Right forelimb (tissue), 1 donor: ENCODE results near the gene TRPM4.
"Not testable (repeated sequence)": the region's sequence is repeated elsewhere in the genome, so short reads cannot be mapped to it uniquely, and the experiment has no call there.

ENCODE experiments used
- DNase-seq: peaks from one replicate; pipeline ENCODE4 v3.0.0-alpha.2; 2018

TRPM4 gene

DNA sequence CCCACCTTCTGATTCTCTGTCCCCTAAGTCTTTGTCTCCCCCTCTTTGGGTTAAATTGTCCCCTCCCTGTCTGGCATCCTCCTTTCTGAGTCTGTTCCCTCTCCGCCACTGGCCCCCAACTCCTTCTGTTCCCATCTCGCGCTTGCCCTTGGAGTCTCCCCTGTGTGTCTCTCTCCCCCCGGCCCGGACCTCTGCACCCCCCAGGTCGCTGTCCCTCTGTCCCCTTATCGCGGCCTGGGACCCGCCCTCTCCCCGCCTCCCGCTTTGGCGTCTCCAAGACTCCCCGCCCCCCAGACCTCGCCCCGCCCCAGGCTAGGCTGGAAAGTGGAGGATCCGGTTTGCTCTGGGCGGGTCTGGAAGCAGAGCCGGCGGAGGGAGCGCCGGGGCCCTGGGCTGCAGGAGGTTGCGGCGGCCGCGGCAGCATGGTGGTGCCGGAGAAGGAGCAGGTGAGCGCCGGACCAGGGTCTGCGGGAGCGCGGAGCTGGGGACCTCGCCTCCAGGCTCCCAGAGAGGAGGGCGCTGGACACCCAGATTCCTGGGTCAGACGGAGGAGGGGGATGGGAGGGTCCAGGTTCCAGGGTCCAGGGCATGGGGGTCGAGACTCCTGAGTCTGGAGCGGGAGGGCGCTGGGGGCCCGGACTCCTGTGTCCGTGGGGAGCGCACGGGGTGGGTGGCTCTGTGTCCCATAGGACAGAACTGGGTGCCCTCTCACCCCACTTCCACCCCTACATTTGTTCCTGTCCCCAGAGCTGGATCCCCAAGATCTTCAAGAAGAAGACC is at the start of gene TRPM4:
Gene TRPM4, plus strand, starts transcription at position 348 of the 780 bp plus-strand sequence. Its CDS starts 75 bp downstream, at position 423.
- peak; percentile 91 for DNase-seq

- DNase-seq: no peak
Observed at GRCh38 chr19:49109051-49109450, 48.5 kb upstream of the TRPM4 start.

GRCh38 chr19:49109569-49110233 is 47.9 kb upstream of the TRPM4 start:
- no peak for DNase-seq

- no peak for DNase-seq
Observed at GRCh38 chr19:49110567-49110966, 47.0 kb upstream of the TRPM4 start.

DNA sequence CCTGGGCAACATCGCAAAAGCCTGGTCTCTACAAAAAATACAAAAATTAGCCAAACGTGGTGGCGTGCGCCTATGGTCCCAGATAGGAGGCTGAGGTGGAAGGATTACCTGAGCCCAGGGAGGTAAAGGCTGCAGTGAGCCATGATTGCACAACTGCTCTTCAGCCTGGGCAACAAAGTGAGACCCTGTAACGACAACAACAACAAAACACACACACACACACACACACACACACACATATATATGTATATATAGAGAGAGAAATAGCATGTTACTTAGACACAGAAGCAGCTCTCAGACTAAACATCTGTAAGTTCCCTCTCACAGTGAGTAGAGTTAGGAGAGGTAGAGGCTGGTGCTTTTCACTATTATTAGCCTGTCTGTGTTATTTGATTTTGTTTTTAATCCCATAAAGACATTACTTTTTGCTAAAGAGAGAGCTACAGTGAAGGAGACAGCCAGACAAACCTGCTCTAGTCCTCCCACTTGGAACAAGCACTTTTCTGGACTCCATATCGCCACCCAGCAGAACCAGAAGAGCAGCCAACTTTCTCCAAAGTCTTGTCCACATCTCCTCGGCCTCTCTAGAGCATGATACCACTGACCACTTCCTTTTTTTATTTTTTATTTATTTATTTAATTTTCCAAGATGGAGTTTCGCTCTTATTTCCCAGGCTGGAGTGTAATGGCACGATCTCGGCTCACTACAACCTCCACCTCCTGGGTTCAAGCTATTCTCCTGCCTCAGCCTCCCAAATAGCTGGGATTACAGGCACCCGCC is 46.2 kb upstream of the TRPM4 start:
- DNase-seq: no peak

DNA sequence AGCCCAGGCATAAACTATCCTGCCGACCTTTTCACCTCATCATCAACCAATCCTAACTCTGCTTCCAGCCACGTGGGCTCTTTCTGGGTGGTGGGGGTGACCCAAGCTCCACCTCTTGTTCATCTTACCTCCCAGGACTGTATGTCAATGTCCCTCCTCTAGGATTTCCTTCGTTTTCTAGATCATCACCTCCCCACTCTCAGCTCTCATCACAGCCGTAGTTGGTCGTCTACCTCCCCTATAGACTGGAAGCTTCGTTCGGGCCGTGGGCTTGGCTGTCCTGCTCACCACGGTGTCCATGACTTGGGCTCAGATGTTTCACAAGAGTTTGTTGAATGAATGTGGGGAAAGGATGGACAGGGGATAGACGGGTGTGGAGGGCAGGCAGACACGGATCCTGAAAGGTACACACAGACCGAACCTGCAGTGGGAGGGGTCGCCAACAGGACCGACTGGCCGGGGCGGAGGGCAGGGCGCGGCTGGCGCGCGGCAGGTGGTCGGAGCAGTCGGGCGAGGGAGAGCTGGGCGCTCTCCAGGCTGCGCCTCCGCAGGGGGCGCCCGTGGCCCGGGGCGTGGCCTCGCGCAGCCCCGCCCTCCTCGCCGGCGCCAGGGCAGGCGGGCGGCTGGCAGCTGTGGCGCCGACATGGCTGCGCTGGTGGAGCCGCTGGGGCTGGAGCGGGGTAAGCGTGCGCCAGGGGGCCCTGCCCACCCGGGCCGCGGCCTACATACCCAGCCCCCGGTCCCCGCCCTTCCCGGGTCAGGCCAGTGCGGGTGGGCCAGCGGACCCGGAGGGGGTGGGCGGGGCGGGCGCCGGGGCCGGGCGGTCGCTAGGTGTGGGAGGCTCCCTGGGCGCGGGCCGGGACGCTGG is 43.6 kb upstream of the TRPM4 start, which contains the start of gene LIN7B:
Gene LIN7B, plus strand, starts transcription at position 609 of the 868 bp plus-strand sequence. Its CDS starts 35 bp downstream, at position 644.
- DNase-seq: peak; percentile 87

- peak; percentile 81 for DNase-seq
Observed at GRCh38 chr19:49114630-49115363, 42.8 kb upstream of the TRPM4 start.

DNA sequence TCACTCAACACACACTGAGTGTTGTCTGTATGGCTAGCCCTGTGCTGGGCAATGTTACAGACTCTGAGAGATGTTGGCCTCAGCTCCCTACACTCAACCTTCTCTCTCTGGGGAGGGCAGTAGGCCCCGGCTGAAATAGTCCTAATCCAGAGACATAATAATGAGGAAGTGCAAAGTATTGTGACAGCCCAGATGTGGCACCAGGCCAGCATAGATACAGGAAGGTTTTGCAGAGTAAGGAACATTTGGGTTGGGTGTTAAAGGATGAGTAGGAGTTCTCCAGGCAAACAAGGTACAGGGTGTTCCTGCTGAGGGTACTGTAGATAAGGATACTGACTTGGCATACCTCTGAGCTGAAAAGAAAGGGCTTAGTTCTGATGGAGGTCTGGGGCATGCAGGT is 41.0 kb upstream of the TRPM4 start:
- DNase-seq: no peak

GRCh38 chr19:49117677-49118564 is 39.7 kb upstream of the TRPM4 start:
- DNase-seq: no peak

DNA sequence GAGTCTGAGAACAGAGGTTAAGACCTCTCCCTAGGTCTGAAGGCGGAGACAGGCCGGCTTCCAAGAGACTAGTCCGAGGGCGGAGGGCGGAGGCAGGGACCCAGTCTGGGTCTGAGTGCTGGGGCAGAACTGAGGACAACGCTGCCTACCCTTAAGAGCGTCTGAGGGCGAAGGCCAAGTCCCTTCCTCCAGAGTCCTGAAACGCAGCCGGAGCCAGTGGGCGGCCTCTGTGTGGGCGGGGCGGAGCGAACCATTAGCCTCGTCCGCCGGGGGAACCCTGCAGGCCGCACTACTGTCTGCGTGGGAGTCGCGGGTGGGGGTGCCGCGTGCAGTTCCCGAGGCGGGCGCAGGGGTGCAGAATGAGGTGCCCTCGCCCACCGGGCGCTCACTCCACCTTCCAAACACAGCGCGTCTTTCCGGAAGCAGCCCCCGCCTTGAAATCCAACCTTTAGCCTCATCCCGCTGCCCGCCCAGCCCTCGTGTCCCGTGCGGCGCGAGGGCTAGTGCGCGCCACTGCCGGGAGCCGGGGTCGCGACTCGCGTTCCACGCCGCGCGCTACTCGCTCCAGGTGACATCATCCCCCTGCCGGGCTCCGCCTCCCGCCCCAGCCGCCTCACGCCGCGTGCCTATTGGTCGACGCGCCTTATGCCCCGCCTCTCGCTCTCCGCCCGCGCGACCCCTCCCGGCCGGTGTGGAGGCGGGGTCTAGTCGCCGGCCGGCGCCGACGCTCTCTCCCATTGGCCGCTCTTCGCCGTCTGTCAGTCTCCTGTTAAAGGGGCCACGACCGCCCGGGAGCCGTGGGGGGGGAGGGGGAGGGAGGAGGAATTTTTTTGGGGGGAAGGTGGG is 38.8 kb upstream of the TRPM4 start, which contains the start of gene C19orf73:
Gene C19orf73, minus strand, starts transcription at position 579 of the 846 bp plus-strand sequence. Its CDS starts 121 bp downstream, at position 458.
- DNase-seq: peak; percentile 95

GRCh38 chr19:49119411-49120324 is 37.9 kb upstream of the TRPM4 start, which contains the start of gene PPFIA3:
TSS of gene PPFIA3 (plus strand) at chr19:49119544. CDS start at chr19:49127874, 8,330 bp downstream.
- DNase-seq: peak; percentile 82

DNA sequence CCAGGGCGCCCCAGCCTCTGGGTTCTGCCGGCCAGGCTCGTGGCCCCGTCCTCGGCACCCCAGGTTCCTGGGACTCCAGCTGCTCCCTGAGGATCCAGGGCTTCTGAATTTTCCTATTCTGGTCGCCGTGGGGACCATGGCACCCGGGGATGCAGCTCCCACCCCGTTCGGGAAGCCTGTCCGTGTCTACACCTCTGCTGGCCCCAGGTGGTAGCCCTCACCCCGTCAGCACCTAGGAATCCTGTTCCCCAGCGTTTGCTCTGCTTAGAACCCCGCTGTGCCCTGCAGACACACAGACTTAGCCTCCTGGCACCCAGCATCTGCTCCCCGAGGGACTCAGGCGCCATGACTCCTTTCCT is 37.3 kb upstream of the TRPM4 start:
- DNase-seq: no peak

- no peak for DNase-seq
Observed at GRCh38 chr19:49120868-49121267, 36.7 kb upstream of the TRPM4 start.

- not testable (repeated sequence) for DNase-seq
Observed at GRCh38 chr19:49121841-49122240, 35.8 kb upstream of the TRPM4 start.

DNA sequence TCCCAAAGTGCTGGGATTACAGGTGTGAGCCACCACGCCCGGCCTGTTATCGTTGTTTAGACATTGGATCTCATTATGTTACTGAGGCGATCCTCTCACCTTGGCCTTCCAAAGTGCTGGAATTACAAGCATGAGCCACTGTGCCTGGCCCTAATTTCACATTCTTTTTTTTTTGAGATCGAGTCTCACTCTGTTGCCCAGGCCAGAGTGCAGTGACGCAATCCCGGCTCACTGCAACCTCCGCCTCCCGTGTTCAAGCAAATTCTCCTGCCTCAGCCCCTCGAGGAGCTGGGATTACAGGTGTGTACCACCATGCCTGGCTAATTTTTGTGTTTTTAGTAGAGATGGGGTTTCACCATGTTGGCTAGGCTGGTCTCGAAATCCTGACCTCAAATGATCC is 34.3 kb upstream of the TRPM4 start:
- not testable (repeated sequence) for DNase-seq

DNA sequence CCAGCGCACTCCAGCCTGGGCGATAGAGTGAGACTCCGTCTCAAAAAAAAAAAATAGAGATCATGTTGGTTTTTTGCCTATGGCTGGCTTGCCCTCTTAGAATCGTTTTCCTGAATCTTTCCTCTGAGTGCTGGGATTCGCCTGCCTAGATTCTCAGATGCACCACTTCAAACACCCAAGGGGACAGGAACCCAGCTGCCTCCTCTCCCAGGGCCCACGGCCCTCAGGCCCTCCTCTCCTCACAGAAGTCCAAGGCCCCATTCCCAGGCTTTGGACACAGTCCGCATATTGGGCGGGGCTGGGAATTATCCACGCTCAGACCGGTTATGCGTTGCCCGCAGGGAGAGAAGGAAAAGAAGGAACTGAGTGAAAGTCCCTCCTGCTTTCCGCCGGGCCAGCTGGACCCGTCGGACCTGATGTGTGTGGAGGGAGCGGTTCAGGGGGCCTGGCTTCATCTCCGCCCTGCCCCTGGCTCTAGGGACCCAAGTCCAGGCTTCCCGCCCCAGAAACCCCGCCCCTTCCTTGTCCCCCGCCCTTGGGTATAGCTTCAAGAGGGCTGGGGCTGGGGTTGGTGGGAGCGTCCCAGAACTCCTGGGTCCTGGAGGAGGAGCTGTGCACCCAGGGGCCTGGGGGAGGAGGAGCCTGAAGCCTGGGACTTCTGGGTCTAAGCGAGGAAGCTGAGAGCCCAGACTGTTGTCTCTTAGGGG is 32.4 kb upstream of the TRPM4 start:
- no peak for DNase-seq

GRCh38 chr19:49126575-49126974 is 31.0 kb upstream of the TRPM4 start:
- no peak for DNase-seq

GRCh38 chr19:49127225-49127624 is 30.4 kb upstream of the TRPM4 start:
- DNase-seq: not testable (repeated sequence)
